HG02588 (cell line): Measurements from ENCODE around the gene ARHGEF40.

Experiments
- ATAC-seq: cut with Tn5 transposase; IDR thresholded peaks from one replicate; pipeline ENCODE4 v1.9.1; 2021; ENCODE audit warnings: mild to moderate bottlenecking, moderate library complexity; ENCODE audit not compliant: unreplicated experiment

ARHGEF40 gene

GRCh38 chr14:21070083-21070609 is at the start of gene ARHGEF40:
Gene ARHGEF40 (plus strand): TSS chr14:21070304. CDS start chr14:21070397, 93 bp downstream.
- no peak for ATAC-seq

- ATAC-seq: no peak
Observed at GRCh38 chr14:21020977-21021545, 49.0 kb upstream of the ARHGEF40 start.

GRCh38 chr14:21022686-21023085 is 47.4 kb upstream of the ARHGEF40 start:
- ATAC-seq: no peak

- no peak for ATAC-seq
Observed at GRCh38 chr14:21023174-21023573, 46.9 kb upstream of the ARHGEF40 start.

- ATAC-seq: no peak
Observed at GRCh38 chr14:21023817-21024584, 46.1 kb upstream of the ARHGEF40 start.

- no peak for ATAC-seq
Observed at GRCh38 chr14:21024585-21025370, 45.3 kb upstream of the ARHGEF40 start, which contains the start of gene NDRG2. Gene NDRG2 (minus strand): TSS chr14:21025061. CDS start chr14:21023315, 1,746 bp downstream.

GRCh38 chr14:21025371-21026273 is 44.5 kb upstream of the ARHGEF40 start:
- no peak for ATAC-seq

- ATAC-seq: no peak
Observed at GRCh38 chr14:21026274-21026987, 43.7 kb upstream of the ARHGEF40 start.

GRCh38 chr14:21026988-21027315 is 43.2 kb upstream of the ARHGEF40 start:
- ATAC-seq: no peak

GRCh38 chr14:21029917-21030316 is 40.2 kb upstream of the ARHGEF40 start, which contains the start of gene TPPP2:
Gene TPPP2 (plus strand): TSS chr14:21030217. CDS start chr14:21030582, 365 bp downstream.
- ATAC-seq: no peak

- ATAC-seq: no peak
Observed at GRCh38 chr14:21030531-21030930, 39.6 kb upstream of the ARHGEF40 start.

GRCh38 chr14:21032326-21033132 is 37.6 kb upstream of the ARHGEF40 start:
- no peak for ATAC-seq

GRCh38 chr14:21033133-21033698 is 36.9 kb upstream of the ARHGEF40 start:
- ATAC-seq: no peak

GRCh38 chr14:21034707-21035106 is 35.4 kb upstream of the ARHGEF40 start, which contains the start of gene RNASE13:
Gene RNASE13 (minus strand): TSS chr14:21034807. CDS start chr14:21034288, 519 bp downstream.
- ATAC-seq: no peak

- ATAC-seq: no peak
Observed at GRCh38 chr14:21036751-21037150, 33.4 kb upstream of the ARHGEF40 start.

- no peak for ATAC-seq
Observed at GRCh38 chr14:21037156-21037555, 32.9 kb upstream of the ARHGEF40 start.

- ATAC-seq: no peak
Observed at GRCh38 chr14:21038441-21039422, 31.4 kb upstream of the ARHGEF40 start.
